ENCODE data around the gene LZTR1. TPM values are rescaled to one million over a fixed set of nuclear protein-coding genes. Genes with fewer than 3 reads are reported as not detected.

The LZTR1 gene
- total RNA-seq, 1 donor from 2014 or later, result 21.9 TPM

DNA sequence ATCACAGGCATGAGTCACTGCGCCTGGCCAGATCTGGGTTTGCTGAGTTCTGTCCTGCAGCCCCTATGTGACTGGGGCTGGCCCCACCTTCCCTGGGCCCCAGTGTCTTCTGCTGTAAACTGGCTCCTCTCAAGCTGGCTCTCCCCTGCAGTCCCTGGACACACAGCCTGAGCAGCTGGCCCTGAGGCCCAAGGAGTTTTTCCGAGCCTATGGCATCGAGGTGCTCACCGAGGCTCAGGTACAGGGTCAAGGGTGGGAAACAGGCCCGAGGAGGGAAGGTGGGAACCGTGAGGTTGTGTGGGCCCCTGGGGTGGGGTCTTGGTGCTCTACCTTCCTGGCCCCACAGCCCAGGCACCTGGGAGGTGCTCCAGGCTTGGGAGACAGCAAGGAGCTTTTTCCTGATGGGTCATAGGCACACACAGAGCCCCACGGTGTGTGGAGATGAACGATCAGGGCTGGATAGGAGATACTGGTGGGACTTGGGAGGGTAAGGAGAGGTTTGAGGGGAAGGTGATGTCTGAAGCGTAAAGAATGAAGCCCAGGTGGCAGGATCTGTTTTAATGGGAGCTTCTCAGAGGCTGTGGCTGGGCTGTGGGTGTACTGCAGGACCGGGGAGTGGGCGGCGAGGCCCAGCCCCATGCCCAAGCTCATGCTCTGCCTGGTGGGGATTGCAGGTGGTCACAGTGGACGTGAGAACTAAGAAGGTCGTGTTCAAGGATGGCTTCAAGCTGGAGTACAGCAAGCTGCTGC lies 6.4 kb upstream of the LZTR1 start:
- Histone ChIP-seq H3K27ac (no peak overlapping the region), H3K4me2 (no peak overlapping the region), H4K20me1 (ENCODE audit: low read depth) (peaks cover 8% of the 10 kb centered on the region), H3K9me3 (ENCODE audit: low read depth) (no peaks in the 10 kb centered on the region), H3K27me3 (no peaks in the 10 kb centered on the region), H3K36me3 (no peaks in the 10 kb centered on the region), H2AFZ (replicated peaks) (no peak overlapping the region), H3K79me2 (ENCODE audit: low read depth) (peaks cover under 1% of the 10 kb centered on the region), H3K4me3 (no peak overlapping the region), H3K4me1 (peaks cover 42% of the 10 kb centered on the region), H3K9ac (no peak overlapping the region), H3F3A (ENCODE audit: low read depth) (peaks cover 43% of the 10 kb centered on the region)
- peaks cover 27% of the 10 kb centered on the region for H3K4me1 Mint-ChIP-seq
- no peak overlapping the region for H3K4me3 Mint-ChIP-seq
- peaks cover 22% of the 10 kb centered on the region for H3K27me3 Mint-ChIP-seq (ENCODE audit: insufficient read depth, low read depth)
- H3K36me3 Mint-ChIP-seq, result no peaks in the 10 kb centered on the region
- H3K9me3 Mint-ChIP-seq, result no peaks in the 10 kb centered on the region
- no peak for TF ChIP-seq CTCF (IDR thresholded peaks at IDR 0.05)
- H3K27ac Mint-ChIP-seq, result no peak overlapping the region
- no peak for DNase-seq (ENCODE audit: low spot score)

- Histone ChIP-seq H3K4me3 (no peak overlapping the region), H3K9me3 (ENCODE audit: low read depth) (no peaks in the 10 kb centered on the region), H3K79me2 (ENCODE audit: low read depth) (peaks cover 7% of the 10 kb centered on the region), H3K27me3 (no peaks in the 10 kb centered on the region), H2AFZ (replicated peaks) (no peak overlapping the region), H3K4me1 (peaks cover 41% of the 10 kb centered on the region), H4K20me1 (ENCODE audit: low read depth) (peaks cover 5% of the 10 kb centered on the region), H3K4me2 (no peak overlapping the region), H3K9ac (no peak overlapping the region), H3K27ac (no peak overlapping the region), H3F3A (ENCODE audit: low read depth) (peaks cover 41% of the 10 kb centered on the region), H3K36me3 (no peaks in the 10 kb centered on the region)
- DNase-seq (ENCODE audit: low spot score), result no peak
- H3K4me3 Mint-ChIP-seq, result no peak overlapping the region
- no peaks in the 10 kb centered on the region for H3K36me3 Mint-ChIP-seq
- no peak overlapping the region for H3K27ac Mint-ChIP-seq
- TF ChIP-seq EZH2 (IDR thresholded peaks at IDR 0.05) (no peak), EZH2phosphoT487 (IDR thresholded peaks at IDR 0.05) (no peak), CTCF (IDR thresholded peaks at IDR 0.05) (no peak)
- H3K4me1 Mint-ChIP-seq, result peaks cover 25% of the 10 kb centered on the region
- H3K27me3 Mint-ChIP-seq (ENCODE audit: insufficient read depth, low read depth), result peaks cover 22% of the 10 kb centered on the region
- no peaks in the 10 kb centered on the region for H3K9me3 Mint-ChIP-seq
These were observed 5.7 kb upstream of the LZTR1 start for GRCh38 chr22:20976291-20976877.

DNA sequence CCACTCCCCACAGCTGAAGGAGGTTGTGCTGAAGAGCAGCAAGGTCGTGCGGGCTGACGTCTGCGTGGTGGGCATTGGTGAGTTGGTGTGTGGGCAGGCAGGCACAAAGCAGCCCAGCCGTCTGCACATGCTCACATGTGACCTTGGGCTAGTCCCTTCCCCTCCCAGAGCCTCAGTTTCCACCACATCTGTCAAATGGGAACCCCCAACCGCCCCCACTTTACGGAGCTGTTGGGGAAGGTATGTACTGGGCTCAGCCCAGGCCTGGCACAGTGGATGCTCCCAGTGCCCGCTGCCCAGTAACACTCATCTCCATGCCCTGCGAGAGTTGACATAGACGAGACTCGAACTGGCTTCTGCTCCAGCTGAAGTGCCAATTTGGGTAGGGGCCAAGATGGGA lies 5.1 kb upstream of the LZTR1 start:
- DNase-seq (ENCODE audit: low spot score), result no peak
- TF ChIP-seq CTCF (IDR thresholded peaks at IDR 0.05), result no peak
- no peak for TF ChIP-seq EZH2phosphoT487 (IDR thresholded peaks at IDR 0.05)
- no peak for TF ChIP-seq EZH2 (IDR thresholded peaks at IDR 0.05)
- H3K4me3 Mint-ChIP-seq, result no peak overlapping the region
- Histone ChIP-seq H2AFZ (replicated peaks) (no peak overlapping the region), H3K9ac (no peak overlapping the region), H3K27me3 (no peaks in the 10 kb centered on the region), H3K79me2 (ENCODE audit: low read depth) (peaks cover 9% of the 10 kb centered on the region), H3K36me3 (no peaks in the 10 kb centered on the region), H3K4me2 (no peak overlapping the region), H3K4me1 (peaks cover 37% of the 10 kb centered on the region), H4K20me1 (ENCODE audit: low read depth) (no peaks in the 10 kb centered on the region), H3K4me3 (no peak overlapping the region), H3F3A (ENCODE audit: low read depth) (peaks cover 37% of the 10 kb centered on the region), H3K9me3 (ENCODE audit: low read depth) (no peaks in the 10 kb centered on the region), H3K27ac (no peak overlapping the region)
- H3K27ac Mint-ChIP-seq, result no peak overlapping the region
- peaks cover 22% of the 10 kb centered on the region for H3K4me1 Mint-ChIP-seq
- no peaks in the 10 kb centered on the region for H3K36me3 Mint-ChIP-seq
- H3K27me3 Mint-ChIP-seq (ENCODE audit: insufficient read depth, low read depth), result peaks cover 18% of the 10 kb centered on the region
- H3K9me3 Mint-ChIP-seq, result no peaks in the 10 kb centered on the region
